HG03460 (cell line): ENCODE results near the gene IVD.

ENCODE experiments used
- ATAC-seq: cut with Tn5 transposase; IDR thresholded peaks from one replicate; pipeline ENCODE4 v1.9.1; 2021; ENCODE audit not compliant: unreplicated experiment

The IVD gene

DNA sequence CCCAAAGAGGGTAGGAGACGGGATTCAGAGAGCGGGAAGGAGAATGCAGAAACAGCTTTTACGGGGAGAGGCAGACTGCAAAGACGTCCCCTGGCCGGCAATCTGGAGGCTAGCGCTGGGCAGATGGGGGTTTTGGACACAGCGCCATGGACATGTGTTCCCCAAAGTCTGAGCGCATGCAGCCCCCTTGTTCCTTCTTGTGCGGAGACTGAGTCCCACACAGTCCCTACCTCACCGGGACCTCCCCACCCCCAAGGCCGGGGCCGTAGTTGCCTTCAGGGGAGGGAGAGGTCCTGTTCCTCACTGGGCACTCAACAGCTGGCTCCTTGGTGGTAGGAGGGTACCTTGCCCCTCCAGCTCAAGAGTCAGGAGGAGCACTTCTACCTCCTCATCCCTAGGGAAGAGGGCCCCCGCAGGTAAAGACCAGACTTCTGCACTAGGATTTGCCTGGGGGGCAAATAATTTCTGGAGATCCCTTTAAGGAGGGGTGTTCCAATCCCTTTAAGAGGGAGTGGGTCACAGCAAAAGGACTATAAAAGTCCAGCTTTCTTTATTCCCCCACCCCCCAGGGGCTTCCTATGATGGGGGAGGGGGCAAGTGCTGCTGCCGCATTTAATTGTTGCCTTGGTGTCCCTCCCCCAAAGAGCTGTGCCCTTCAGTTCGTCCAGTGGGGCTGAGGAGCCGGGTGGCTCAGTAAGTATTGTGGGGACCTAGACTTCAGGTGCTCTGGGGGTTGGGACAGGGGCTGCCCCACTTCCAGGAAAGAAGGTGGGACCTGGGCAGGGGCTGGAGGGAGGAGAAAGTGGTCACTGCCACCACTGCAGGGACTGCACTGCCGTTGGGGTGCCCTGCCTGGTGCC lies 31.5 kb downstream of the IVD start:
- no peak for ATAC-seq

GRCh38 chr15:40437752-40438687 lies 32.4 kb downstream of the IVD start:
- ATAC-seq, result no peak

DNA sequence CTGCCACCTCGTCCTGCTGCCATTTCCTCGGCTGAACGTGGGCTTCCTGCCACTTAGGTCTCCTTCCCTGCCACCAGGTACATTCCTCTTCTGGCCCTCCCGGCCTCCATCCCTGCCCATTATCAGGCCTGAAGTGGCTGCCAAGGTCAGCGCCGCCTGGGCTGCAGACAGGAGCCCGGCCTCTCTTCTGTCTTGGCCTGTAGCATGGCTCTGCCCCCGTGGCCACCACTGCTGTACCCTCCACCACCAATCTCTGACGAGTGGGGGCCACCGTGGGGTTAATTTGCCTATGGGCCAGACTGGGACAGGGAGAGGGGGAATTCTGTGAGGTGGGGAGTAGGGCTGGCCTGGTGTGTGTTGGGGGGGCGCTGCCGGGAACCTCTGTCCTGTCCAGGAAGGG lies 33.1 kb downstream of the IVD start:
- ATAC-seq, result no peak

- ATAC-seq, result no peak
Measured at GRCh38 chr15:40439461-40439959, 33.9 kb downstream of the IVD start.

- ATAC-seq, result no peak
Measured at GRCh38 chr15:40439960-40440742, 34.6 kb downstream of the IVD start.

- peak; percentile 83 for ATAC-seq
Measured at GRCh38 chr15:40440743-40441564, 35.4 kb downstream of the IVD start, which contains the start of gene BAHD1. TSS of gene BAHD1 (plus strand) at chr15:40440953. CDS start at chr15:40458465, 17,512 bp downstream.

DNA sequence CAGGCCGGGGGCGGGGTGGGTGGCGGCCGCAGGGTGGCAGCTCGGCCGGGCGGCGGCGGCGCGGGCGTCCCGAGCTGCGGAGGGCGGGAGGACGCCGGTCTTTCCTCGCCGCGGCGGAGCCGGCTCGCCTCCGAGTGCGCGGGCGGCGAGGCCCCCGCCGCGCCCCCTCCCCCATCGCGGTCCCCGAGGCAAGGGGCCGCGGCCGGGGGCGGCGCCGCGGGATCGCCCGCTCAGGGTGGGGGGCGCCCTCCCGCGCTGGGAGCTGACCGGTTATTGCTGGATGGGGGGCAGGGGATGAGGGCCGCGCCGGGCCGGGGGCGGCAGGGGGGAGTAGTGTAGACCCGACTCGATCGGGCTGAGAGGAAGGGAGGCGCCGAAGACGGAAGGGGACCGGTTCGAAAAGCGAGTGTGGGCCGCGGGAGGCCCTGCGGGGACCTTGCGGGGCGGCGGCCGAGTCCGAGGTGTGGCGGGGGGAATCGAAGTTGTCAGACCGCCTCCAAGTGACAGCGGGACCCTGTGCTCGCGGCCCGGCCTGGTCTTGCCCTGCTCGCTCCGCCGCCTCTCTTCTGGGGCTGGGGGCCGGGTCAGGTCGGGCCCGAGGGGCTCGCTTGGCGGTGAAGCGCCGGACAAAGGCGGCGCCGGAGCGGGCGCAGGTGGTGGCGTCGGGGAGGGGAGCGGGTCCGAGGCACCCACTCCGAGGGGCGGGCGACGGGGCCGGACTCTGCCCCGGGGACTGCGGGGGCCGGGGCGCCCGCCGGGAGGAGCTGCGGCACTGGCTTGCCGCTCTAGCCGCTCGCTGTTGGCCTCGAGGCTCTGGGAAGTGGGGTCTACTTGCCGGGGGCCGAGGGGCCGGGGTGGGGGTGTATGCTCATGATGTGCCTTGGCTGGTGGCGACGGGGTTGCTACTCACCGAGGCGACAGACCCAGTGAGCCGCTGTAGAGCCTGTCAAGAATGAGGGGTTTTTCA lies 36.3 kb downstream of the IVD start:
- no peak for ATAC-seq

GRCh38 chr15:40443255-40443654 lies 37.7 kb downstream of the IVD start:
- ATAC-seq, result no peak

GRCh38 chr15:40443846-40444245 lies 38.3 kb downstream of the IVD start:
- ATAC-seq, result no peak

DNA sequence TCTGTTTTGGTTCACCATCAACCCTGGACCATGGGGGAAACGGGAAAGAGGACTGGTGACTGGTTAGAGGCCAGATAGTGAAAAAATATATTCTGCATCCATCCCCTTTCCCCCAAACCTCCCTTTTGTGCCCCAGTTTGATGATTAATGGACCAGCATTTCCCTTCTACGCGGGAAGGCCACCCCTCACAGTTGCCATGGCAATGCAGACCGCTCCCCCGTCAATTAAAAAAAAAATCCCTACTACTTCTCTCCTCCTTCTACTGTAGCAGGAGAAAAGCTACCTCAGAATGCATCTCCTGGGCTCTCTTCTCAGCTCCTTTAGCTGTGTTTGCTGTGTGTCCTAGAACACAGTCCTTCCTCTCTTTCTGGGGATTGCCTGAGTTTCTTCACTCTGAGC lies 39.1 kb downstream of the IVD start:
- no peak for ATAC-seq

DNA sequence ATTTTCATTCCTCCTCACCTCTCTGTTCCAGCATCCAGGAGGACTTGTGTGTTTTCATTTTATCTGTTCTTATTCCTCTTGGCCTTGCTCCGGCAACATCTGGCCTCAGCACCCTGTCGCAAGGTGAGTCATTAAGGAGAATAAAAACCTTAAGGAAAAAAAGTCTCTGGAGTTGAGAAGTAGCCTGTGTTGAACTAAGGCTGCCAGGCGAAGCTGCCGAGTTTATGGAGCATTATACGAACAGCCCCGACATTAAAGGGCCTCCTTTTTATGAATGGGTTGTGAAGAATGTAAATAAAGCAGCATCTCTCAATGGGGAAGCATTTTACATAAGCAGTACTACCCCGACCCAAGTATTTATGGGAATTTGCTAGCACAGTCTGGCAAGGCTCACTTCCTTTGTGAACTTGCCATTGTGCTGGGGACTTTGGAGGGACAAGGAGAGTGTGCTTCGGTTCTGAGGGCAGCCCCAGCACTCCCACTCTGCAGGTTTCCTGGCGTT lies 39.9 kb downstream of the IVD start:
- ATAC-seq, result no peak

GRCh38 chr15:40446144-40446543 lies 40.5 kb downstream of the IVD start:
- no peak for ATAC-seq

GRCh38 chr15:40448354-40448753 lies 42.8 kb downstream of the IVD start:
- ATAC-seq, result no peak

DNA sequence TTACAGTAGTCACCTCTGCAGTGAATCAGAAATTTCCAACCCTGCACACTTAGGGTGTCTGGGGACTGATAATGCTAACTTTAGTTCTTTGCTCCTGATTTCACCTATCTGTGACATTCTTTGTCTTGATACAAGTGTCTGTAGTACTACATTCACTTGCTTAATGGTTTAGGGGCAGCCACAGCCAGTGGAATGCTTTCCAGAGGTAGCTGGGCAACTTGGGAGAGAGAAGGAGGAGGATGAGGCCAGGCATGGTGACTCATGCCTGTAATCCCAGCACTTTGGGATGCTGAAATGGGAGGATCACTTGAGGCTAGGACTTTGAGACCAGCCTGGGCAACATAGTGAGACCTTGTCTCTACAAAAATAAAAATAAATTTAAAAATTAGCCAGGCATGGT lies 43.7 kb downstream of the IVD start:
- ATAC-seq, result no peak

- ATAC-seq, result no peak
Measured at GRCh38 chr15:40450047-40450446, 44.5 kb downstream of the IVD start.

- ATAC-seq, result no peak
Measured at GRCh38 chr15:40451527-40452158, 46.0 kb downstream of the IVD start.

- ATAC-seq, result no peak
Measured at GRCh38 chr15:40452296-40453090, 46.9 kb downstream of the IVD start.
